Stimulated activated CD4-positive, alpha-beta T cell treated with anti-CD3 and anti-CD28 coated beads, Interleukin-2, amount 100 ng/mL, for 24 hours (primary cell): ENCODE data around the gene TERB2.
"Not testable (repeated sequence)": the region's sequence is repeated elsewhere in the genome, so short reads cannot be mapped to it uniquely, and the experiment has no call there.

Source experiments
- DNase-seq, 2 donors: peaks; one replicate each; pipeline ENCODE4 v3.0.0-alpha.2; 2020

The TERB2 gene

GRCh38 chr15:45003731-45004410 lies 47.4 kb downstream of the TERB2 start:
- DNase-seq, result not testable (repeated sequence)

GRCh38 chr15:45004590-45005175 lies 48.2 kb downstream of the TERB2 start:
- not testable (repeated sequence) for DNase-seq

- DNase-seq, result no peak
Measured at GRCh38 chr15:45009046-45009445, 52.6 kb downstream of the TERB2 start.

GRCh38 chr15:45015114-45015513 lies 58.6 kb downstream of the TERB2 start:
- DNase-seq, result not testable (repeated sequence)

- DNase-seq, result not testable (repeated sequence)
Measured at GRCh38 chr15:45020222-45020900, 63.9 kb downstream of the TERB2 start.

- not testable (repeated sequence) for DNase-seq
Measured at GRCh38 chr15:45020901-45021259, 64.4 kb downstream of the TERB2 start.

GRCh38 chr15:45021348-45021747 lies 64.9 kb downstream of the TERB2 start:
- no peak for DNase-seq

GRCh38 chr15:45022871-45023658 lies 66.6 kb downstream of the TERB2 start, which contains the start of gene SORD:
SORD (plus strand) TSS chr15:45023195; CDS start chr15:45023284, 89 bp downstream.
- peak; percentile 96 to 98 for DNase-seq

- DNase-seq, result peak in 1 of 2 donors; percentile 13
Measured at GRCh38 chr15:45023659-45024225, 67.3 kb downstream of the TERB2 start.

- not testable (repeated sequence) for DNase-seq
Measured at GRCh38 chr15:45024649-45025048, 68.2 kb downstream of the TERB2 start.

GRCh38 chr15:45025627-45026026 lies 69.1 kb downstream of the TERB2 start:
- not testable (repeated sequence) for DNase-seq

- DNase-seq, result no peak
Measured at GRCh38 chr15:45026651-45027190, 70.2 kb downstream of the TERB2 start.

- no peak for DNase-seq
Measured at GRCh38 chr15:45027220-45027619, 70.7 kb downstream of the TERB2 start.
